ENCODE results near the gene SPATA13.

DNA sequence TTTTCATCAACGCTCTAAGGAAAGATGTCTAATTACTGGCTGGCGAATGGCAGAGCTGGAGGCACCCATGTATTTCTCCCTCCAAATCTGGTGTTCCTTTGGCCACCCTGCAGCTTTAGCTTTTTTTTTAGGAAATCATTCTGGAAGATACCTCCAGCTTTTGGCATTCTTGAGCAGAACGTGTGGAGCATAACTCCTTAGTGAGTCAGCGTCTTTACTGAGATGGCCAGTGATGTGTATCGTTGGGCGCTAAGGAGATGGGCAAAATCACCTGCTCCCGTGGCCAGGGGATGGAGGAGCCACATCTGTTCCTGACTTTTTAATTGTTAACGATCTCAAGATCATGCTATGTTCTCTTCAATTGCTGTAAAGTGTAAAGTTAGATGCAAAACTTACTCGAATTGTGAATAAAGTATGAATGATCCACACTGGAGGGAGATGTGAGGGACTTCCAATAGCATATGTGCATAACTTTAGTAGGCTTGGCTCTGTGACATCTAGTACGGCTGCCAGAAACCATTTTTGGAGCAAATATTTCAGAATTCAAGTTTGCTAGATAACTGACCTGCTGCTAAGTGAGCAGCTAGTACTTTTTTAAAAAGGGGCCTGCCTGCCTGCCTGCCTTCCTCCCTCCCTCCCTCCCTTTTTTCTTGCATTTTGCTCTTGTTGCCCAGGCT, 124.5 kb downstream of the SPATA13 start:
- TF ChIP-seq GATA2 (IDR thresholded peaks at IDR 0.05; ENCODE audit: insufficient read depth, insufficient read length, low read depth, low read length) (no peak), POLR2AphosphoS5 (IDR thresholded peaks at IDR 0.05; ENCODE audit: insufficient read depth, low read depth, low read length) (no peak), JUN (IDR thresholded peaks at IDR 0.05; ENCODE audit: borderline replicate concordance, insufficient read depth, insufficient read length, low read depth) (no peak), EZH2 (IDR thresholded peaks at IDR 0.05; ENCODE audit: borderline replicate concordance, low read depth, low read length, severe bottlenecking) (no peak), FOS (IDR thresholded peaks at IDR 0.05; ENCODE audit: borderline replicate concordance, insufficient read depth, low read length) (no peak), POLR2A (IDR thresholded peaks at IDR 0.05; ENCODE audit: low read depth, low read length) (no peak)
- TF ChIP-seq, protein P1, sequence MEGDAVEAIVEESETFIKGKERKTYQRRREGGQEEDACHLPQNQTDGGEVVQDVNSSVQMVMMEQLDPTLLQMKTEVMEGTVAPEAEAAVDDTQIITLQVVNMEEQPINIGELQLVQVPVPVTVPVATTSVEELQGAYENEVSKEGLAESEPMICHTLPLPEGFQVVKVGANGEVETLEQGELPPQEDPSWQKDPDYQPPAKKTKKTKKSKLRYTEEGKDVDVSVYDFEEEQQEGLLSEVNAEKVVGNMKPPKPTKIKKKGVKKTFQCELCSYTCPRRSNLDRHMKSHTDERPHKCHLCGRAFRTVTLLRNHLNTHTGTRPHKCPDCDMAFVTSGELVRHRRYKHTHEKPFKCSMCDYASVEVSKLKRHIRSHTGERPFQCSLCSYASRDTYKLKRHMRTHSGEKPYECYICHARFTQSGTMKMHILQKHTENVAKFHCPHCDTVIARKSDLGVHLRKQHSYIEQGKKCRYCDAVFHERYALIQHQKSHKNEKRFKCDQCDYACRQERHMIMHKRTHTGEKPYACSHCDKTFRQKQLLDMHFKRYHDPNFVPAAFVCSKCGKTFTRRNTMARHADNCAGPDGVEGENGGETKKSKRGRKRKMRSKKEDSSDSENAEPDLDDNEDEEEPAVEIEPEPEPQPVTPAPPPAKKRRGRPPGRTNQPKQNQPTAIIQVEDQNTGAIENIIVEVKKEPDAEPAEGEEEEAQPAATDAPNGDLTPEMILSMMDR (IDR thresholded peaks at IDR 0.05; ENCODE audit: extremely low read depth in 1 of 2, insufficient read depth in 1 of 2, low read depth in 1 of 2, low read length in 2 of 2): no peak

Data from endothelial cell of umbilical vein (primary cell).